GM18517 (cell line): Measurements from ENCODE around the gene FBLN7.

Experiments
- ATAC-seq: cut with Tn5 transposase; IDR thresholded peaks from one replicate; pipeline ENCODE4 v1.9.1; 2021; ENCODE audit warnings: mild to moderate bottlenecking, moderate library complexity; ENCODE audit not compliant: unreplicated experiment

The FBLN7 gene

GRCh38 chr2:112155331-112156151 lies 17.4 kb downstream of the FBLN7 start:
- no peak for ATAC-seq

GRCh38 chr2:112156152-112156986 lies 18.2 kb downstream of the FBLN7 start:
- no peak for ATAC-seq

- no peak for ATAC-seq
Observed at GRCh38 chr2:112157472-112157871, 19.3 kb downstream of the FBLN7 start.

- ATAC-seq = no peak
Observed at GRCh38 chr2:112159454-112159921, 21.3 kb downstream of the FBLN7 start.

- no peak for ATAC-seq
Observed at GRCh38 chr2:112160283-112161250, 22.4 kb downstream of the FBLN7 start.

GRCh38 chr2:112161431-112162145 lies 23.4 kb downstream of the FBLN7 start:
- ATAC-seq = no peak

- no peak for ATAC-seq
Observed at GRCh38 chr2:112162341-112162740, 24.2 kb downstream of the FBLN7 start.

GRCh38 chr2:112162956-112163355 lies 24.8 kb downstream of the FBLN7 start:
- no peak for ATAC-seq

- no peak for ATAC-seq
Observed at GRCh38 chr2:112163541-112163981, 25.4 kb downstream of the FBLN7 start.

GRCh38 chr2:112164876-112165275 lies 26.7 kb downstream of the FBLN7 start:
- no peak for ATAC-seq

- ATAC-seq = no peak
Observed at GRCh38 chr2:112165296-112165695, 27.1 kb downstream of the FBLN7 start.

- ATAC-seq = no peak
Observed at GRCh38 chr2:112166806-112167499, 28.8 kb downstream of the FBLN7 start.

GRCh38 chr2:112168422-112169124 lies 30.4 kb downstream of the FBLN7 start:
- no peak for ATAC-seq

- no peak for ATAC-seq
Observed at GRCh38 chr2:112170495-112170894, 32.3 kb downstream of the FBLN7 start.

- no peak for ATAC-seq
Observed at GRCh38 chr2:112173646-112174319, 35.6 kb downstream of the FBLN7 start.

- no peak for ATAC-seq
Observed at GRCh38 chr2:112174383-112174782, 36.2 kb downstream of the FBLN7 start.

GRCh38 chr2:112175333-112175732 lies 37.1 kb downstream of the FBLN7 start:
- ATAC-seq = no peak

- no peak for ATAC-seq
Observed at GRCh38 chr2:112175958-112176573, 37.9 kb downstream of the FBLN7 start.
